Natural killer cell (primary cell): Measurements from ENCODE around the gene ATF6B. TPM values are rescaled to one million over a fixed set of nuclear protein-coding genes. Genes with fewer than 3 reads are reported as not detected.

ENCODE experiments used
- ATAC-seq, 3 donors: fragments of 150-1000 bp in 2 of 3; fragments of 200-7000 bp in 1 of 3; cut with Tn5 transposase; 1 replicate in 1 of 3; 2 replicates in 2 of 3; pipeline ENCODE4 v1.10.0; 2021; ENCODE audit warnings: mild to moderate bottlenecking in 2 of 3, moderate library complexity in 2 of 3
- DNase-seq, 2 donors: peaks; one replicate each; pipeline versions ENCODE4 v3.0.0 to v3.0.0-alpha.2; 2013 to 2021; ENCODE audit warnings: mixed read lengths in 1 of 2
- H3K27ac ChIP-seq: one replicate; pipeline ENCODE4 v1.5.1; 2013; ENCODE audit warnings: mild to moderate bottlenecking, low read length
- H3K27me3 ChIP-seq: one replicate; pipeline ENCODE4 v1.6.1; 2013; ENCODE audit warnings: low read length; ENCODE audit not compliant: control insufficient read depth, insufficient read depth
- H3K36me3 ChIP-seq: one replicate; pipeline ENCODE4 v1.6.1; 2013; ENCODE audit warnings: low read length; ENCODE audit not compliant: control insufficient read depth, insufficient read depth
- H3K4me1 ChIP-seq: one replicate; pipeline ENCODE4 v1.6.1; 2013; ENCODE audit warnings: low read length; ENCODE audit not compliant: control insufficient read depth, insufficient read depth
- H3K4me3 ChIP-seq: one replicate; pipeline ENCODE4 v1.5.1; 2013; ENCODE audit warnings: low read length
- H3K9me3 ChIP-seq: one replicate; pipeline ENCODE4 v1.6.1; 2013; ENCODE audit warnings: low read length; ENCODE audit not compliant: control insufficient read depth, insufficient read depth
- H3K27ac Mint-ChIP-seq, 2 donors: one replicate each; pipeline ENCODE4 v1.8.0; 2022; ENCODE audit warnings: mild to moderate bottlenecking in 2 of 2, mixed read lengths in 2 of 2, moderate library complexity in 1 of 2
- H3K27me3 Mint-ChIP-seq, 2 donors: one replicate each; pipeline ENCODE4 v1.8.0; 2022; ENCODE audit warnings: low read depth in 2 of 2, mixed read lengths in 2 of 2
- H3K36me3 Mint-ChIP-seq: one replicate; pipeline ENCODE4 v1.8.0; 2022; ENCODE audit warnings: mixed read lengths
- H3K4me1 Mint-ChIP-seq, 2 donors: one replicate each; pipeline ENCODE4 v1.8.0; 2022; ENCODE audit warnings: mixed read lengths in 2 of 2
- H3K4me3 Mint-ChIP-seq: one replicate; pipeline ENCODE4 v1.8.0; 2022; ENCODE audit warnings: mild to moderate bottlenecking, moderate library complexity, mixed read lengths
- H3K9me3 Mint-ChIP-seq, 2 donors: one replicate each; pipeline ENCODE4 v1.8.0; 2022; ENCODE audit warnings: mixed read lengths in 2 of 2
- CTCF ChIP-seq: fragments of 200-600 bp; IDR thresholded peaks from one replicate; pipeline ENCODE4 v1.8.0; 2022; ENCODE audit warnings: antibody characterized with exemption
- WGBS: methylation state at CpG from one replicate; pipeline ENCODE4 v1.1.7; 2013; ENCODE audit warnings: missing lambda C conversion rate; ENCODE audit not compliant: insufficient coverage; 5-methylcytosine and 5-hydroxymethylcytosine counted together
- intact Hi-C: fragments of 100-400 bp; cut with micrococcal nuclease; formaldehyde crosslinking; loops from one replicate; pipeline ENCODE4 v1.14.2; 2022
- total RNA-seq, 4 donors: library from RNA; stranded (reverse); fragments of 120-200 nt in 1 of 4; gene quantifications; one replicate each; pipeline versions ENCODE4 v1.2.3 to v1.2.4, GENCODE V29; 2013 to 2022

Gene ATF6B
- total RNA-seq, 3 donors from 2014 or later (not counting 1 experiment from before 2014, with no cell fraction given) = 157 to 187 (median 178) TPM

GRCh38 chr6:32088487-32089049, 39.5 kb downstream of the ATF6B start:
- H3K4me1 Mint-ChIP-seq = peaks cover 0 to 6% of the 10 kb centered on the region in 2 donors
- no peak for TF ChIP-seq CTCF
- peaks cover 33 to 48% of the 10 kb centered on the region in 2 donors for H3K27me3 Mint-ChIP-seq

DNA sequence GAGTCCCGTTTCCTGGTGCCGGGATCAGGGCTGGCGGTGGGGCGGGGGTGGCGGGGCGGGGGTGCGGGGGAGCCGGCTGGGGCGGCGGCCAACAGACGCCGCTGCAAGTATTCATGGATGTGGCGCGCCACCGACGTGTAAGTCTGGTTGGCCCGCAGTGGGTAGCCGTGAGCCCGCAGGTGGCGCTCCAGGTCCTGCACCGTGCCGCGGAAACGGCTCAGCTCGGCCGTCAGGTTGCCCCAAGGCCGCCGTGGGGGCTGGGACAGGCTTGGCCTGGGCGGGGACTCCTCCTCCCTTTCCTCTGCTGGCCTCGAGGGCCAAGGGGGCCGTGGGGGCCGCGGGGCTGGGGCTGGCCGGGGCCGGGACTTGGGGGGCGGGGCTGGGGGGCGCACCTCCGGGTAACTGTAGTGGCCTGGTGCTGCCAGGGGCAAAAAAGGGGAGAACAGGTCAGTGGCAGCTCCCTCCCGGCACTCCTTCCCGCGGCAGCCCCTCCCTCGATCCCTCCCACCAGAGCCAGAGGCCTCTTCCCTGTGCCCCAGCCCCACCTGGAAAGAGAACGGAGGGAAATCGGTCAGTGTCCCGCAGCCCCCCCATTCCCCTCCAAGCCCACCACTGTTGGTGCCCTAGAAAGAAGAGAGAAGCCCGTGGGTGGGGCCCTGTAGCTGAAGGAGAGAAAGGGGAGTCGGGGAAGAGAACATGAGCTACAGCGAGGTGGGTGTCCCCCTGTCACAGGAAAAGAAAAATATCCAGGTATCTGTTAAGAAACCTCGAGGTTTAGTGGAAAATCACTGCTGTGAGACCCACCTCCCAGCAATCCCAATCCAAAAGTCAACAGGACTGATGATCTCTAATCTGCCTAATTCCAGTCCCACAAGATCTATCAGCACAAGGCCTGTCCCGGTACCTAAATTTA, 40.2 kb downstream of the ATF6B start:
- 14% methylated on average over 47 of the region's 50 CpGs for WGBS
- intact Hi-C loops = loop anchor here (2.0 kb wide), 1 partner anchor 67 kb away; the partner anchor contains the start of gene PPT2

More at GRCh38 chr6:32088487-32089049, 39.5 kb downstream of the ATF6B start:
- peaks cover 18% of the 10 kb centered on the region for H3K27me3 ChIP-seq
- H3K4me3 Mint-ChIP-seq = peak overlapping the region; percentile 6
- H3K36me3 ChIP-seq = no peaks in the 10 kb centered on the region
- ATAC-seq (no peak), DNase-seq (no peak)
- intact Hi-C loops = no loop called here
- H3K4me3 ChIP-seq = no peak overlapping the region
- H3K27ac Mint-ChIP-seq = no peak overlapping the region
- H3K4me1 ChIP-seq = peaks cover 8% of the 10 kb centered on the region
- no peaks in the 10 kb centered on the region for H3K36me3 Mint-ChIP-seq
- no peak overlapping the region for H3K27ac ChIP-seq
- no peaks in the 10 kb centered on the region for H3K9me3 Mint-ChIP-seq
- WGBS = 95% methylated on average over 14 of the region's 14 CpGs
- H3K9me3 ChIP-seq = no peaks in the 10 kb centered on the region

GRCh38 chr6:32086661-32087573, 41.1 kb downstream of the ATF6B start:
- 28% methylated on average over 45 of the region's 45 CpGs for WGBS
- H3K27ac Mint-ChIP-seq = no peak overlapping the region
- DNase-seq = no peak
- Histone ChIP-seq H3K4me3 (no peak overlapping the region), H3K9me3 (no peaks in the 10 kb centered on the region), H3K36me3 (no peaks in the 10 kb centered on the region), H3K27me3 (peaks cover 18% of the 10 kb centered on the region), H3K4me1 (peaks cover 8% of the 10 kb centered on the region), H3K27ac (no peak overlapping the region)
- intact Hi-C loops = loop anchor here (2.0 kb wide), 1 partner anchor 68 kb away; the partner anchor contains the start of gene PPT2
- H3K9me3 Mint-ChIP-seq = no peaks in the 10 kb centered on the region
- no peak for TF ChIP-seq CTCF
- ATAC-seq = peak in 2 of 3 donors; percentile 29 to 53
- H3K27me3 Mint-ChIP-seq = peaks cover 33 to 35% of the 10 kb centered on the region in 2 donors
- H3K36me3 Mint-ChIP-seq = no peaks in the 10 kb centered on the region
- no peak overlapping the region for H3K4me3 Mint-ChIP-seq
- H3K4me1 Mint-ChIP-seq = peaks cover 0 to 6% of the 10 kb centered on the region in 2 donors

More for the DNA sequence above, 40.2 kb downstream of the ATF6B start:
- Mint-ChIP-seq H3K4me1 (peaks cover 0 to 6% of the 10 kb centered on the region in 2 donors), H3K4me3 (peak overlapping the region; percentile 6), H3K27ac (no peak overlapping the region), H3K27me3 (peaks cover 35 to 41% of the 10 kb centered on the region in 2 donors), H3K36me3 (no peaks in the 10 kb centered on the region), H3K9me3 (no peaks in the 10 kb centered on the region)
- H3K27me3 ChIP-seq = peaks cover 18% of the 10 kb centered on the region
- peak; percentile 26 for TF ChIP-seq CTCF
- no peak overlapping the region for H3K27ac ChIP-seq
- no peak overlapping the region for H3K4me3 ChIP-seq
- H3K4me1 ChIP-seq = peaks cover 8% of the 10 kb centered on the region
- H3K36me3 ChIP-seq = no peaks in the 10 kb centered on the region
- DNase-seq (peak; percentile 59 to 83), ATAC-seq (peak; percentile 75 to 94 (median 91))
- no peaks in the 10 kb centered on the region for H3K9me3 ChIP-seq
